Fibroblast of pulmonary artery (primary cell): ENCODE measurements around the gene OSBP2.

Experiments
- DNase-seq: peaks from one replicate; pipeline ENCODE4 v3.0.0-alpha.2; 2010; ENCODE audit warnings: low read depth
- H3K4me3 ChIP-seq: replicated peaks from 2 replicates; pipeline ENCODE4 v1.5.1; 2011; ENCODE audit warnings: low read depth, mild to moderate bottlenecking, control low read depth, low read length, moderate library complexity
- CTCF ChIP-seq: IDR thresholded peaks from 2 replicates; pipeline ENCODE4 v1.5.1; 2011; ENCODE audit warnings: mild to moderate bottlenecking, control low read depth, low read length, inconsistent platforms; ENCODE audit errors: missing control alignments

OSBP2 gene

GRCh38 chr22:30927806-30928205, 233.1 kb downstream of the OSBP2 start:
- no peak for DNase-seq
- no peak overlapping the region for H3K4me3 ChIP-seq
- no peak for TF ChIP-seq CTCF

- no peak for DNase-seq
- TF ChIP-seq CTCF, result no peak
- no peak overlapping the region for H3K4me3 ChIP-seq
Observed at GRCh38 chr22:30928401-30928800, 233.7 kb downstream of the OSBP2 start.

DNA sequence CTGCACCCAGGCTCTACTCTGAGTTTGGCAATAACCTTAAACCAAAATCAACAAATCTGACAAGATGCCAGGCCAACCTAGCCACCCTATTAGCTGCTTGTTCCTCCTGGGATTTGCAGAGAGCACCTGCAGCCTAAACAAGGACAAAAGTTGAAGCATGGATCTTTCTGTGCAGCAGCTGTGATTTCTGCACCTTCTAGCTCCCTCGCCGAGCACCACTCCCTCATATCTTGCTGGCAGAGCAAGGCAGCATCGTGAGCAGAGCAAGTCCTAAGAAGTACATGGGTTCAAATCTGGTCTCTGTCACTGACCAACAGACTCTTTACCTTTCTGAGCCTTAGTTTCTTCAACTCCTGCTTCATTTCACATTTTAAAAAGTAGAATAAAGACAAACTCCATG, 235.6 kb downstream of the OSBP2 start:
- no peak overlapping the region for H3K4me3 ChIP-seq
- no peak for TF ChIP-seq CTCF

DNA sequence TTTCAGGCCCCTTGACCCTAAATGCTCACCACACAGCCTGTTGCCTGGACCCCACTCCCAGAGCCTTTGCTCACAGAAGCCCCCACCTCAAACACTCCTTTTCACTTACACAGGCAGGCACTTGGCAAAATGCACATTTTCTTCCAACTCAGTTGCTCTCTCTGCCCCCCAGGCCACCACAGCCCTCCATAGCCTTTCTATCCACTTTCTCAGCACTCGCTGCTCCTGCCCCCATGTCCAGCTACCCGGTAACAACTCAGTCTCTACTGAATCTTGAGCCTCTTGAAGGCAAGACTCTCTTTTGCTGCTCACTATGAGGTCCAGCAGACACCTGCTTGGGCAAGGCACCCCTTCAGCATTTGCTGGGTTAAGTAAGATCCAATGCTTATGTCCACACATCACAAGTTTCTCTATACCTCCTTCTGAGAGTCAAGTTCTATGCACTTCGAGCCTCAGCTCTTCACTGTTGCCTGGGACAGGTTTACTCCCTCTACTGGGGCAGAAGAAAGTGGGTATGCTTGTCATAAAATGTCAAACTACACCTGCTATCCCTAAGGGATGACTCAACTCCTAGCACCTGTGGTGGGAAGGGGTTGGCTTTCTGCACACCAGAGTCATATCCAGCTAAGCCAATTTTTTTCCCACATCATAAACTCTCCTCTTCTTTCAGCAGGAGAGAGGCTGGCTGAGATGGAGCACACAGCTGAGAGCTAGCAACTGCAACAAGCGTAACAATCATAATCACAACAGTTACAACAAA, 237.0 kb downstream of the OSBP2 start:
- no peak for DNase-seq
- TF ChIP-seq CTCF, result no peak
- no peak overlapping the region for H3K4me3 ChIP-seq

More for the DNA sequence above, 235.6 kb downstream of the OSBP2 start:
- DNase-seq, result no peak

DNA sequence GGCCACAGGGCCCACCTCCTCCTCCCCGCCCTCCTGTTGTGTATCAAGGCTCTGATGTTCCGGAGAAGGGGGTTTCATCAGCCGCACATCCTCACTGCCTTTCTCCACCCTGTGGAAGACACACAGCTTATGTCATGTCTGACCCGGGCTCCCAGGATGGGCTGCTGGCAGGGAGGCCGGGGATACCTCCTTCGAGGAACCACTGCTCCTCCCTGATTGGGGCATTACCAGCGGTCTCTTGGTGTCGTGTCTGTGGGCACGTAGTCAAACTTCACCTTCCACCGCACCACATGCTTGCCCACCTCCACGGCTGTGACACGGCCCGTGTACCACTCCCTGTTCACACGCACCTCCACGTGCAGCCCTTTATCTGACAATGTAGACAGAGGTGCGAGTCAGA, 238.0 kb downstream of the OSBP2 start:
- no peak overlapping the region for H3K4me3 ChIP-seq
- TF ChIP-seq CTCF, result no peak
- DNase-seq, result no peak

GRCh38 chr22:30933457-30933856, 238.8 kb downstream of the OSBP2 start:
- no peak overlapping the region for H3K4me3 ChIP-seq
- no peak for TF ChIP-seq CTCF
- DNase-seq, result no peak

- DNase-seq, result no peak
- no peak overlapping the region for H3K4me3 ChIP-seq
- no peak for TF ChIP-seq CTCF
Observed at GRCh38 chr22:30934053-30934452, 239.4 kb downstream of the OSBP2 start.
